Esophagus mucosa (tissue), 1 donor: Measurements from ENCODE around the gene AP3S2. TPM values are rescaled to one million over a fixed set of nuclear protein-coding genes. Genes with fewer than 3 reads are reported as not detected.
"Not testable (repeated sequence)": the region's sequence is repeated elsewhere in the genome, so short reads cannot be mapped to it uniquely, and the experiment has no call there.

ENCODE experiments used
- ATAC-seq: fragments of 200-7000 bp; cut with Tn5 transposase; one replicate; pipeline ENCODE4 v1.9.1; 2020
- total RNA-seq: library from RNA; stranded (reverse); gene quantifications from one replicate; pipeline ENCODE4 v1.2.4, GENCODE V29; 2023
- donor health status: DM: yes; HTN: yes; CAD: no.

AP3S2 gene
- total RNA-seq, 1 donor from 2014 or later, result 20.6 TPM

GRCh38 chr15:89864958-89865739, 28.6 kb downstream of the AP3S2 start:
- no peak for ATAC-seq

- ATAC-seq, result no peak
These were observed 29.9 kb downstream of the AP3S2 start for GRCh38 chr15:89863918-89864317.

GRCh38 chr15:89860891-89861290, 32.9 kb downstream of the AP3S2 start:
- no peak for ATAC-seq

GRCh38 chr15:89860431-89860830, 33.4 kb downstream of the AP3S2 start:
- ATAC-seq, result no peak

- no peak for ATAC-seq
These were observed 34.9 kb downstream of the AP3S2 start for GRCh38 chr15:89858661-89859458.

GRCh38 chr15:89857673-89858072, 36.1 kb downstream of the AP3S2 start:
- no peak for ATAC-seq

- ATAC-seq, result no peak
These were observed 37.8 kb downstream of the AP3S2 start for GRCh38 chr15:89855948-89856347.

- ATAC-seq, result not testable (repeated sequence)
These were observed 38.9 kb downstream of the AP3S2 start for GRCh38 chr15:89854863-89855262.

- ATAC-seq, result no peak
These were observed 41.3 kb downstream of the AP3S2 start for GRCh38 chr15:89852342-89852995.

GRCh38 chr15:89851673-89852341, 42.0 kb downstream of the AP3S2 start:
- peak; percentile 67 for ATAC-seq

GRCh38 chr15:89848970-89849292, 44.9 kb downstream of the AP3S2 start:
- ATAC-seq, result no peak

- ATAC-seq, result no peak
These were observed 46.7 kb downstream of the AP3S2 start for GRCh38 chr15:89847101-89847500.

- ATAC-seq, result peak; percentile 85
These were observed 48.4 kb downstream of the AP3S2 start for GRCh38 chr15:89845305-89845893.

GRCh38 chr15:89841962-89842361, 51.8 kb downstream of the AP3S2 start:
- no peak for ATAC-seq

GRCh38 chr15:89841306-89841705, 52.5 kb downstream of the AP3S2 start:
- ATAC-seq, result no peak

- no peak for ATAC-seq
These were observed 54.5 kb downstream of the AP3S2 start for GRCh38 chr15:89839167-89839810.

GRCh38 chr15:89837830-89838178, 56.0 kb downstream of the AP3S2 start:
- ATAC-seq, result no peak

GRCh38 chr15:89837134-89837829, 56.5 kb downstream of the AP3S2 start:
- peak; percentile 35 for ATAC-seq

- ATAC-seq, result peak; percentile 49
These were observed 57.3 kb downstream of the AP3S2 start for GRCh38 chr15:89836267-89837133.

GRCh38 chr15:89835176-89835564, 58.6 kb downstream of the AP3S2 start:
- peak; percentile 81 for ATAC-seq
